ENCODE results near the gene GCKR. TPM values are rescaled to one million over a fixed set of nuclear protein-coding genes. Genes with fewer than 3 reads are reported as not detected.

GCKR gene
- total RNA-seq, 1 experiment from 2014 or later: 0.11 TPM

- H2BK15ac ChIP-seq (ENCODE audit: low read depth, low read length): no peak overlapping the region
- no CpG with 5 or more reads among the region's 3 CpGs for WGBS (ENCODE audit: extremely low coverage, insufficient read length, low lambda C conversion rate)
- no peak overlapping the region for H3T11ph ChIP-seq (ENCODE audit: low read length)
Observed at GRCh38 chr2:27571197-27571596, 74.6 kb downstream of the GCKR start.

More at GRCh38 chr2:27571197-27571596, 74.6 kb downstream of the GCKR start:
- Mint-ChIP-seq H3K27ac (no peak overlapping the region), H3K4me3 (no peak overlapping the region), H3K4me1 (no peaks in the 10 kb centered on the region), H3K9me3 (peaks cover 0 to 22% of the 10 kb centered on the region in 2 experiments; a peak in 3 of 5 replicates), H3K27me3 (ENCODE audit: low read depth) (peaks cover 87% of the 10 kb centered on the region), H3K36me3 (ENCODE audit: insufficient read depth in 1 of 3, low read depth in 3 of 3) (no peaks in the 10 kb centered on the region)
- no peaks in the 10 kb centered on the region for H4K20me1 ChIP-seq (ENCODE audit: control insufficient read depth, insufficient read depth, insufficient read length)
- H3K4ac ChIP-seq (ENCODE audit: low read depth, low read length): no peak overlapping the region
- H3K9me3 ChIP-seq (ENCODE audit: control insufficient read depth, low read depth, low read length): peaks cover 7% of the 10 kb centered on the region
- H2BK20ac ChIP-seq (ENCODE audit: low read depth, low read length, poor library complexity, severe bottlenecking): no peak overlapping the region
- no peak overlapping the region for H3K56ac ChIP-seq (ENCODE audit: insufficient read length, low read depth, low read length)
- DNase-seq: no peak
- H4K5ac ChIP-seq (ENCODE audit: insufficient read length, low read depth, low read length): no peak overlapping the region
- no peak overlapping the region for H2AFZ ChIP-seq (ENCODE audit: low read length)
- no peak overlapping the region for H4K8ac ChIP-seq (replicated peaks; ENCODE audit: insufficient read length, low read depth, low read length)
- H3K14ac ChIP-seq (ENCODE audit: insufficient read depth, low read length): no peak overlapping the region
- H3K9ac ChIP-seq (ENCODE audit: extremely low read depth, insufficient read length, low read length): no peak overlapping the region
- H3K4me1 ChIP-seq (ENCODE audit: insufficient read depth, low read length): no peaks in the 10 kb centered on the region
- no peak overlapping the region for H2BK5ac ChIP-seq (ENCODE audit: insufficient read length, low read length)
- H2BK120ac ChIP-seq (ENCODE audit: low read depth, low read length, poor library complexity, severe bottlenecking): no peak overlapping the region
- no peak overlapping the region for H2AK5ac ChIP-seq (ENCODE audit: insufficient read length, low read length)
- H3K23ac ChIP-seq (ENCODE audit: insufficient read length, low read depth, low read length): no peak overlapping the region
- no peak overlapping the region for H3K18ac ChIP-seq (ENCODE audit: insufficient read length, low read depth, low read length)
- no peak overlapping the region for H4K91ac ChIP-seq (ENCODE audit: insufficient read length, low read depth, low read length)
- H2BK12ac ChIP-seq (ENCODE audit: insufficient read length, low read depth, low read length): no peak overlapping the region
- H3K27me3 ChIP-seq (ENCODE audit: insufficient read depth, low read length): no peaks in the 10 kb centered on the region
- H3K27ac ChIP-seq (ENCODE audit: insufficient read length, low read depth, low read length): no peak overlapping the region
- no peaks in the 10 kb centered on the region for H3K79me2 ChIP-seq (ENCODE audit: insufficient read depth, low read length)
- H3K4me2 ChIP-seq (ENCODE audit: insufficient read depth, insufficient read length, low read length): no peak overlapping the region
- H3K79me1 ChIP-seq (ENCODE audit: insufficient read depth, low read depth, low read length, poor library complexity, severe bottlenecking): no peaks in the 10 kb centered on the region
- no peaks in the 10 kb centered on the region for H3K23me2 ChIP-seq (ENCODE audit: insufficient read length, low read depth, low read length, poor library complexity, severe bottlenecking)
- no peak for TF ChIP-seq CTCF (conservative IDR thresholded peaks at IDR 0.05)

All from H9 (cell line).